ENCODE data around the gene B3GAT1. TPM values are rescaled to one million over a fixed set of nuclear protein-coding genes. Genes with fewer than 3 reads are reported as not detected.

B3GAT1 gene
- total and polyA plus RNA-seq, 2 experiments from 2014 or later = not detected

GRCh38 chr11:134349109-134349801, 62.8 kb downstream of the B3GAT1 start:
- Histone ChIP-seq H3K4me1 (ENCODE audit: insufficient read depth) (no peaks in the 10 kb centered on the region), H3K79me2 (ENCODE audit: insufficient read depth) (no peaks in the 10 kb centered on the region), H3K9me3 (ENCODE audit: low read depth) (no peaks in the 10 kb centered on the region), H3K27ac (no peak overlapping the region), H3K9me2 (ENCODE audit: insufficient read depth) (no peaks in the 10 kb centered on the region), H3K27me3 (replicated peaks; ENCODE audit: insufficient read depth) (no peaks in the 10 kb centered on the region), H3F3A (ENCODE audit: insufficient read depth) (no peaks in the 10 kb centered on the region), H4K20me1 (ENCODE audit: insufficient read depth) (no peaks in the 10 kb centered on the region), H3K4me3 (no peak overlapping the region), H3K9ac (no peak overlapping the region), H3K36me3 (ENCODE audit: low read depth) (no peaks in the 10 kb centered on the region), H2AFZ (no peak overlapping the region), H3K4me2 (ENCODE audit: unreplicated experiment) (no peak overlapping the region)
- in situ Hi-C loops (cut with MboI) = no loop called here
- TF ChIP-seq EZH2 (IDR thresholded peaks at IDR 0.05; ENCODE audit: insufficient read depth, poor library complexity, severe bottlenecking) = no peak
- no peak for TF ChIP-seq EZH2phosphoT487 (IDR thresholded peaks at IDR 0.05; ENCODE audit: insufficient read depth, low read depth)
- DNase-seq = no peak
- WGBS, 2 experiments (ENCODE audit: low coverage in 1 of 2, low lambda C conversion rate in 2 of 2, missing lambda C conversion rate in 2 of 2) = 18 to 28% methylated on average over 6 of the region's 6 CpGs

GRCh38 chr11:134347441-134347840, 64.6 kb downstream of the B3GAT1 start:
- Histone ChIP-seq H3K4me2 (ENCODE audit: unreplicated experiment) (no peak overlapping the region), H3K4me1 (ENCODE audit: insufficient read depth) (no peaks in the 10 kb centered on the region), H3K79me2 (ENCODE audit: insufficient read depth) (no peaks in the 10 kb centered on the region), H2AFZ (no peak overlapping the region), H3K27ac (no peak overlapping the region), H4K20me1 (ENCODE audit: insufficient read depth) (no peaks in the 10 kb centered on the region), H3K9me2 (ENCODE audit: insufficient read depth) (no peaks in the 10 kb centered on the region), H3K36me3 (ENCODE audit: low read depth) (no peaks in the 10 kb centered on the region), H3K9me3 (ENCODE audit: low read depth) (no peaks in the 10 kb centered on the region), H3F3A (ENCODE audit: insufficient read depth) (no peaks in the 10 kb centered on the region), H3K4me3 (no peak overlapping the region), H3K9ac (no peak overlapping the region), H3K27me3 (replicated peaks; ENCODE audit: insufficient read depth) (no peaks in the 10 kb centered on the region)
- DNase-seq = no peak
- TF ChIP-seq EZH2phosphoT487 (IDR thresholded peaks at IDR 0.05; ENCODE audit: insufficient read depth, low read depth) (no peak), EZH2 (IDR thresholded peaks at IDR 0.05; ENCODE audit: insufficient read depth, poor library complexity, severe bottlenecking) (no peak)
- 33 to 41% methylated on average over 10 of the region's 10 CpGs for WGBS, 2 experiments (ENCODE audit: low coverage in 1 of 2, low lambda C conversion rate in 2 of 2, missing lambda C conversion rate in 2 of 2)
- in situ Hi-C loops (cut with MboI) = no loop called here

GRCh38 chr11:134346976-134347350, 65.1 kb downstream of the B3GAT1 start:
- no peak overlapping the region for H2AFZ ChIP-seq
- DNase-seq = no peak
- in situ Hi-C loops (cut with MboI) = no loop called here
- H3K79me2 ChIP-seq (ENCODE audit: insufficient read depth) = no peaks in the 10 kb centered on the region
- 49 to 72% methylated on average over 5 of the region's 5 CpGs for WGBS, 2 experiments (ENCODE audit: low coverage in 1 of 2, low lambda C conversion rate in 2 of 2, missing lambda C conversion rate in 2 of 2)
- no peak for TF ChIP-seq EZH2phosphoT487 (IDR thresholded peaks at IDR 0.05; ENCODE audit: insufficient read depth, low read depth)
- TF ChIP-seq EZH2 (IDR thresholded peaks at IDR 0.05; ENCODE audit: insufficient read depth, poor library complexity, severe bottlenecking) = no peak
- H4K20me1 ChIP-seq (ENCODE audit: insufficient read depth) = no peaks in the 10 kb centered on the region
- no peak overlapping the region for H3K9ac ChIP-seq
- H3K9me3 ChIP-seq (ENCODE audit: low read depth) = no peaks in the 10 kb centered on the region
- H3K36me3 ChIP-seq (ENCODE audit: low read depth) = no peaks in the 10 kb centered on the region
- no peaks in the 10 kb centered on the region for H3K4me1 ChIP-seq (ENCODE audit: insufficient read depth)
- no peaks in the 10 kb centered on the region for H3K9me2 ChIP-seq (ENCODE audit: insufficient read depth)
- H3F3A ChIP-seq (ENCODE audit: insufficient read depth) = no peaks in the 10 kb centered on the region
- no peak overlapping the region for H3K4me2 ChIP-seq (ENCODE audit: unreplicated experiment)
- no peaks in the 10 kb centered on the region for H3K27me3 ChIP-seq (replicated peaks; ENCODE audit: insufficient read depth)
- H3K27ac ChIP-seq = no peak overlapping the region
- no peak overlapping the region for H3K4me3 ChIP-seq

GRCh38 chr11:134346101-134346975, 65.7 kb downstream of the B3GAT1 start:
- Histone ChIP-seq H3K4me1 (ENCODE audit: insufficient read depth) (no peaks in the 10 kb centered on the region), H3K9me2 (ENCODE audit: insufficient read depth) (no peaks in the 10 kb centered on the region), H3K27me3 (replicated peaks; ENCODE audit: insufficient read depth) (no peaks in the 10 kb centered on the region), H3K27ac (no peak overlapping the region), H2AFZ (no peak overlapping the region), H4K20me1 (ENCODE audit: insufficient read depth) (no peaks in the 10 kb centered on the region), H3K4me2 (ENCODE audit: unreplicated experiment) (no peak overlapping the region), H3K9me3 (ENCODE audit: low read depth) (no peaks in the 10 kb centered on the region), H3K36me3 (ENCODE audit: low read depth) (no peaks in the 10 kb centered on the region), H3K79me2 (ENCODE audit: insufficient read depth) (no peaks in the 10 kb centered on the region), H3K9ac (no peak overlapping the region), H3F3A (ENCODE audit: insufficient read depth) (no peaks in the 10 kb centered on the region), H3K4me3 (no peak overlapping the region)
- DNase-seq = no peak
- in situ Hi-C loops (cut with MboI) = no loop called here
- TF ChIP-seq EZH2phosphoT487 (IDR thresholded peaks at IDR 0.05; ENCODE audit: insufficient read depth, low read depth) = no peak
- TF ChIP-seq EZH2 (IDR thresholded peaks at IDR 0.05; ENCODE audit: insufficient read depth, poor library complexity, severe bottlenecking) = no peak
- 54 to 55% methylated on average over 20 to 22 of the region's 22 CpGs for WGBS, 2 experiments (ENCODE audit: low coverage in 1 of 2, low lambda C conversion rate in 2 of 2, missing lambda C conversion rate in 2 of 2)

Measured in GM23248 (cell line).